ENCODE results near the gene VANGL2.

Gene VANGL2

DNA sequence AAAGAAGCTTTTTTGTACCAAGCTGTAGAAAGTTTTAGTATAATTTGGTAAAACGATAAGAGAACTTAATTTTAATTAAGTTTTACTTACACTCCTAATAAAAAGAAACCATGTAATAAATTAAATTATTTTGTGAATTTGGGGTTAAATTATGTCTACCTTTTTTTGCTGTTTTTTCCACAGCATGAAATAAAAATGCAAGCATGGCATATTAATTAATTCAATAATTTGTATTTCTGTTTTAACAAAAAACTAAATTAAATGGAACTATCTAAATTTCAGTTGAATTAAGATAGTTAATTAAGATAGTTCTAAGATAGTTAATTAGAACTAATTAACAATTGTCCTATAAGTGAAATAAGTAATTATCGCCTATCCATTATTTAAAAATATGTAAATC, 39.4 kb downstream of the VANGL2 start:
- Histone ChIP-seq H3K4me3 (ENCODE audit: low read depth, low read length) (no peak overlapping the region), H3K27me3 (replicated peaks) (no peaks in the 10 kb centered on the region), H3K27ac (no peak overlapping the region), H3K36me3 (replicated peaks) (no peaks in the 10 kb centered on the region)
- TF ChIP-seq, protein P1, sequence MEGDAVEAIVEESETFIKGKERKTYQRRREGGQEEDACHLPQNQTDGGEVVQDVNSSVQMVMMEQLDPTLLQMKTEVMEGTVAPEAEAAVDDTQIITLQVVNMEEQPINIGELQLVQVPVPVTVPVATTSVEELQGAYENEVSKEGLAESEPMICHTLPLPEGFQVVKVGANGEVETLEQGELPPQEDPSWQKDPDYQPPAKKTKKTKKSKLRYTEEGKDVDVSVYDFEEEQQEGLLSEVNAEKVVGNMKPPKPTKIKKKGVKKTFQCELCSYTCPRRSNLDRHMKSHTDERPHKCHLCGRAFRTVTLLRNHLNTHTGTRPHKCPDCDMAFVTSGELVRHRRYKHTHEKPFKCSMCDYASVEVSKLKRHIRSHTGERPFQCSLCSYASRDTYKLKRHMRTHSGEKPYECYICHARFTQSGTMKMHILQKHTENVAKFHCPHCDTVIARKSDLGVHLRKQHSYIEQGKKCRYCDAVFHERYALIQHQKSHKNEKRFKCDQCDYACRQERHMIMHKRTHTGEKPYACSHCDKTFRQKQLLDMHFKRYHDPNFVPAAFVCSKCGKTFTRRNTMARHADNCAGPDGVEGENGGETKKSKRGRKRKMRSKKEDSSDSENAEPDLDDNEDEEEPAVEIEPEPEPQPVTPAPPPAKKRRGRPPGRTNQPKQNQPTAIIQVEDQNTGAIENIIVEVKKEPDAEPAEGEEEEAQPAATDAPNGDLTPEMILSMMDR (IDR thresholded peaks at IDR 0.05; ENCODE audit: low read depth, low read length, missing control alignments), result no peak
- in situ Hi-C loops (cut with HindIII; ENCODE audit: low pct_ligation_motif_present, low sequenced_read_pairs), result no loop called here
- DNase-seq, result no peak

DNA sequence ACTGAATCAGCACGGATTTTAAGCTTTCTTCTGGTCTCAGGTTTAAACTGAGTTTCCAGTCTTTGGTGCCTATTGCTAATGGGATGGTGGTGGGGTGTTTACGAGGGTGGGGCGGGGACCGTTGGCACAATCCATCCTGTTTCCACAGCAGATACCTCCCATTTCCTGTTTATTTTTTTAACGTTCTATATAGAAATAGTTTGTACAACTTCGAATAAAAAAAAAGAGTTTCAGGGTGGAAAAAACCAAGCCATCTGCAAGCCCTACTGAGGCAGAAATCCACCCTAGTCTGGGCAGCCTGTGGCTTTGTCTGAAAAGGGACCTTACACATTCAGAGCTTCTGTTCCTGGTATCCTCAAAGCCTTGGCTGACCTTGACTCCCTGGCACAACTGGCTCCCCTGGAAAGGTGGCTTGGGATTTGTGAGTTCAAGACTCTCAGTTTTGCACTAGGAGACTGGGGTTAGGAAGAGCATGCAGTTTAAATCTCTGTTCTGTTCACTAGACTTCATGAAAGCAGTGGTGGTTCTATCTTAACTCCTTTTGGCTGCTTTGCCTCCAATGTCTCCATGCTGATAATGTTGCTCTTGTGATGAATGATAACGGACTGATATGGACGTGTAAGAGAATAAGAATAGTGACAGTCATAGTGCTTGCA, 46.7 kb downstream of the VANGL2 start:
- in situ Hi-C loops (cut with HindIII; ENCODE audit: low pct_ligation_motif_present, low sequenced_read_pairs), result no loop called here
- no peak for DNase-seq
- H3K27ac ChIP-seq, result no peak overlapping the region
- no peak overlapping the region for H3K4me3 ChIP-seq (ENCODE audit: low read depth, low read length)
- no peaks in the 10 kb centered on the region for H3K27me3 ChIP-seq (replicated peaks)
- H3K36me3 ChIP-seq (replicated peaks), result no peaks in the 10 kb centered on the region
- TF ChIP-seq, protein P1 (IDR thresholded peaks at IDR 0.05; ENCODE audit: low read depth, low read length, missing control alignments), result no peak

DNA sequence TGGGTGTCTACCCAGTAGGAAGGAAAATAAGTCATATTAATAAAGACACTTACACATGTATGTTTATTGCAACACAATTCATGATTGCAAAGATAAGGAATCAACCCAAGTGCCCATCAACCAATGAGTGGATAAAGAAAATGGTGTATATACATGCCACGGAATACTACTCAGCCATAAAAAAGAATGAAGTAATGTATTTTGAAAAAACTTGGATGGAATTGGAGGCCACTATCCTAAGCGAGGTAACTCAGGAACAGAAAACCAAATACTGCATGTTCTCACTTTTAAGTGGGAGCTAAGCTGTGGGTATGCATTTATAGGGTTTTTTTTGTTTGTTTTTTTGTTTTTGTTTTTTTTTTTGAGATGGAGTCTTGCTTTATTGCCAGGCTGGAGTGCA, 49.1 kb downstream of the VANGL2 start:
- TF ChIP-seq, protein P1 (IDR thresholded peaks at IDR 0.05; ENCODE audit: low read depth, low read length, missing control alignments), result no peak
- in situ Hi-C loops (cut with HindIII; ENCODE audit: low pct_ligation_motif_present, low sequenced_read_pairs), result no loop called here
- Histone ChIP-seq H3K36me3 (replicated peaks) (no peaks in the 10 kb centered on the region), H3K4me3 (ENCODE audit: low read depth, low read length) (no peak overlapping the region), H3K27me3 (replicated peaks) (no peaks in the 10 kb centered on the region), H3K27ac (no peak overlapping the region)
- no peak for DNase-seq

DNA sequence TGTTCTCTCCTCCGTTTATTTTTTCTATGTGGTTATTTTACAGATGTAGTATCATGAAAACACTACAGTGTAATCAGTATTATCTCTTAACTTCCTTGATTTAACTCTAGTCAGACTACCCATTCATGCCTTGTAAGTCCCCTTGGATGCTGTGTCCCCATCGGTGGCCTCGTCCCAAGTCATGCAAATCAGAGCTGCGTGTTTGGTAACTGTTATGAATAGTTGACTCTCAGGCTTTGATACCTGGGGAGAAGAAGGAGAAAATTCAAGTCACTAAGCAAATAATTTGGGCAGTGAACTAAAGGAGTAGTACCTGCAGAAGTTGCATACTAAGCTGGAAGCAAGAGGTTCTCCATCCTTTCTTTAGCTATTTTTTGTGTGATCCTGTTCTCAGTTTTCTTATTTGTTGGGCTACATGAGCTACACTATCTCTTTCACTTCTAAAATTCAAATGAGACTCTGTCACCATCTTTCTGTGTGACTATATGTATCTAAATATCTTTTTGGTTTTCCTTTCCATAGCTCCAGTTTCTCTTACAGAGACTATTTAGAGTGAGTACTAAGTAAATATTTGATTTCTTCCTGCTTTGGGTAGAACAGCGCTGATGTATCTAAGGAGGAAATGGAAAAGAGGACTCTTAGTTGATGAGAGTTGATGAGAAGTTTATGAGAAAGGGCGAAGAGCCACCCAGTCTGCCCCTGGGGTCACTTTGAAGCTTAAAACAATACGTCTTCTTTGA, 50.9 kb downstream of the VANGL2 start:
- Histone ChIP-seq H3K27me3 (replicated peaks) (no peaks in the 10 kb centered on the region), H3K27ac (no peak overlapping the region), H3K36me3 (replicated peaks) (no peaks in the 10 kb centered on the region), H3K4me3 (ENCODE audit: low read depth, low read length) (no peak overlapping the region)
- no peak for DNase-seq
- TF ChIP-seq, protein P1 (IDR thresholded peaks at IDR 0.05; ENCODE audit: low read depth, low read length, missing control alignments), result no peak
- in situ Hi-C loops (cut with HindIII; ENCODE audit: low pct_ligation_motif_present, low sequenced_read_pairs), result no loop called here

DNA sequence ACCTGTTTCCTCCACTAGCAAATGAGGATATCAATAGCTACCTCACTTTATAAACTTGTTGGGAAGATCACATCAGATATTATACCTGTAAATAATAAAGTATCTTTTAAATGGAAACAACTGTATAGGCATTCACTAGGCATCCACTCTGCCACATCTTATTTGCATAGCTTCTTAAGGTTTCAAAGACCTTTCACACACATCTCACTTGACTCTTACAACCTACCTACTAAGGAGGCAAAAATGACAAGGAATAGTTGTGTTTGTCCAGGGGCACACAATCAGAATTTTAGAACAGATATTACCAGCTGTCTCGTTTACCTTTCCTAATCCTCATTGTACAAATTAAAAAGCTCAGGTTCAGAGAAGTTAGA, 51.5 kb downstream of the VANGL2 start:
- H3K27me3 ChIP-seq (replicated peaks), result no peaks in the 10 kb centered on the region
- in situ Hi-C loops (cut with HindIII; ENCODE audit: low pct_ligation_motif_present, low sequenced_read_pairs), result no loop called here
- H3K27ac ChIP-seq, result no peak overlapping the region
- H3K36me3 ChIP-seq (replicated peaks), result no peaks in the 10 kb centered on the region
- DNase-seq, result no peak
- no peak overlapping the region for H3K4me3 ChIP-seq (ENCODE audit: low read depth, low read length)
- TF ChIP-seq, protein P1 (IDR thresholded peaks at IDR 0.05; ENCODE audit: low read depth, low read length, missing control alignments), result no peak
